Measurements from ENCODE around the gene TMEM26. TPM values are rescaled to one million over a fixed set of nuclear protein-coding genes. Genes with fewer than 3 reads are reported as not detected.

Gene TMEM26
- total RNA-seq, 1 donor from 2014 or later = not detected

DNA sequence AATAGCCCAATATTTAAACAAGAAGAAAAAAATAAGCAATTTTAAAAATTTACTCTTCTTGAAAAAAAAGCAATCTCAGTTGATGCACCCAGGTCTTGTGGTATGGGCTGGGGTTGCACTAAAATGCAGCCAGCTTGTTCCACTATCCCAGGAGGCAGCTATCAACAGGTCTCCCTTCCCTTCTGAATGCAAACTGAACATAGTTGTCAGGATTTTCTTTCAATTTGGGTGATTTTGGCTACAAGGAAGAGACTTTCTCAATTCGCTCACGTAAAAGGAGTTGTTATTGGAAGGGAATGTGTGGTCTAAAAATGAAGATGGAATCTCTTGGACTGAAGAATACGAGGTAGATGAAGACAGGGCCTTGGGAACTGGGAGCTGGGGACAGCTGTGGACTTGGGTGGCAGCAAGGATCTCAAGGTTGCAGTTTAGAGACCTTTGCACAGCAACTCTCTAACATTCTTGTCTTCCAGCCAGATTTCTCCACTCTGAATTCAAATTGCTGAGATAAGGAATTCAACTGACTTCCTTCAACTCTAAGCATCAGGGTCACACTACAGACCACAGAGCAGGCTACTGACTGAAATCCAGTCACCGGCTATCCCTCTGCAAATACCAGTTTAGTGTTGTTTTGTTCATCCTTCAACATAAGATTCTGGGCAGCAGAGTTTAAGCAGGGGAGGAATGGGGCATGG lies 3.1 kb upstream of the TMEM26 start:
- H3K27me3 ChIP-seq = no peaks in the 10 kb centered on the region
- H3K27ac ChIP-seq = no peak overlapping the region
- H3K36me3 ChIP-seq = no peaks in the 10 kb centered on the region
- no peaks in the 10 kb centered on the region for H3K9me3 ChIP-seq
- H3K4me1 ChIP-seq = peaks cover 0 to 14% of the 10 kb centered on the region in 2 donors
- intact Hi-C loops (cut with DNase I) = no loop called here
- TF ChIP-seq, protein P1, sequence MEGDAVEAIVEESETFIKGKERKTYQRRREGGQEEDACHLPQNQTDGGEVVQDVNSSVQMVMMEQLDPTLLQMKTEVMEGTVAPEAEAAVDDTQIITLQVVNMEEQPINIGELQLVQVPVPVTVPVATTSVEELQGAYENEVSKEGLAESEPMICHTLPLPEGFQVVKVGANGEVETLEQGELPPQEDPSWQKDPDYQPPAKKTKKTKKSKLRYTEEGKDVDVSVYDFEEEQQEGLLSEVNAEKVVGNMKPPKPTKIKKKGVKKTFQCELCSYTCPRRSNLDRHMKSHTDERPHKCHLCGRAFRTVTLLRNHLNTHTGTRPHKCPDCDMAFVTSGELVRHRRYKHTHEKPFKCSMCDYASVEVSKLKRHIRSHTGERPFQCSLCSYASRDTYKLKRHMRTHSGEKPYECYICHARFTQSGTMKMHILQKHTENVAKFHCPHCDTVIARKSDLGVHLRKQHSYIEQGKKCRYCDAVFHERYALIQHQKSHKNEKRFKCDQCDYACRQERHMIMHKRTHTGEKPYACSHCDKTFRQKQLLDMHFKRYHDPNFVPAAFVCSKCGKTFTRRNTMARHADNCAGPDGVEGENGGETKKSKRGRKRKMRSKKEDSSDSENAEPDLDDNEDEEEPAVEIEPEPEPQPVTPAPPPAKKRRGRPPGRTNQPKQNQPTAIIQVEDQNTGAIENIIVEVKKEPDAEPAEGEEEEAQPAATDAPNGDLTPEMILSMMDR (IDR thresholded peaks at IDR 0.05) = no peak
- H3K4me3 ChIP-seq = no peak overlapping the region
- no peak for DNase-seq (ENCODE audit: low spot score in 2 of 2)

DNA sequence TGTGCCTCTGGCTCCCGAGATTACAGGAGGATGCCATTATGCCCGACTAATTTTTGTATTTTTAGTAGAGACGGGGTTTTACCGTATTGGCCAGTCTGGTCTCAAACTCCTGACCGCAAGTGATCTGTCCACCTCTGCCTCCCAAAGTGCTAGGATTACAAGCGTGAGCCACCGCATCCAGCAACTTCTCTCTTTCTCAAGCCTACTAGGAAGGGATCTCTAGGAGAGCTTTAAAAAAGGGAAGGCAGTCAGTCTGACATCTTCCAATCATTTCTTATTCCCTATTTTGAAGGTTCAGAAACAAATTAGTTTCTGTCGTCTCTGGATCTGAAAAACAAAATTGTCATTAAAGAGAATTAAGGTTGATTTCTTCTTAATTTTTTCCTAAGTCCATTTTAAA lies 2.5 kb upstream of the TMEM26 start:
- intact Hi-C loops (cut with DNase I) = no loop called here
- H3K36me3 ChIP-seq = no peaks in the 10 kb centered on the region
- H3K4me1 ChIP-seq = peaks cover 0 to 14% of the 10 kb centered on the region in 2 donors
- no peaks in the 10 kb centered on the region for H3K9me3 ChIP-seq
- H3K27ac ChIP-seq = no peak overlapping the region
- DNase-seq (ENCODE audit: low spot score in 2 of 2) = no peak
- H3K27me3 ChIP-seq = no peaks in the 10 kb centered on the region
- no peak overlapping the region for H3K4me3 ChIP-seq
- TF ChIP-seq, protein P1 (IDR thresholded peaks at IDR 0.05) = no peak

DNA sequence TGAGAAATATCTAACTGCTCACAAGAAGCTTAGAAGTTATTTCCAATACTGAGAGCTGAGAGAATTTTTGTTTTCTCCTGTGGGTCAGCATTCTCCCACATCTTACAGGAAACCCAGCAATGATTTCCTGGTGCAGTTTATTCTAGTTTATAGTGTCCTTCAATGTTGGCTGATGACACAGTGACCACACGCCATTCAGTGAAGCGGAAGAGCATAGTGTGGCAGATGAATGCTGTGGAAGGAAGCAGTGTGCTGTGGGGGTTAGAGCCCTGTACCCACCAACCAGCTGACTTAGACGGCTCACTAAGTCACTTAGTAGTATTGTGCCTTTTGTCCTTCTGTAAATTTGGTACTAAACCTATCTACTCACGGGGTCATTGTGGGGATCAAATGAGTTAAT lies 1.4 kb upstream of the TMEM26 start:
- TF ChIP-seq, protein P1 (IDR thresholded peaks at IDR 0.05) = no peak
- Histone ChIP-seq H3K36me3 (no peaks in the 10 kb centered on the region), H3K27me3 (no peaks in the 10 kb centered on the region), H3K27ac (no peak overlapping the region), H3K4me1 (peaks cover 0 to 14% of the 10 kb centered on the region in 2 donors), H3K9me3 (no peaks in the 10 kb centered on the region), H3K4me3 (no peak overlapping the region)
- intact Hi-C loops (cut with DNase I) = no loop called here
- no peak for DNase-seq (ENCODE audit: low spot score in 2 of 2)

DNA sequence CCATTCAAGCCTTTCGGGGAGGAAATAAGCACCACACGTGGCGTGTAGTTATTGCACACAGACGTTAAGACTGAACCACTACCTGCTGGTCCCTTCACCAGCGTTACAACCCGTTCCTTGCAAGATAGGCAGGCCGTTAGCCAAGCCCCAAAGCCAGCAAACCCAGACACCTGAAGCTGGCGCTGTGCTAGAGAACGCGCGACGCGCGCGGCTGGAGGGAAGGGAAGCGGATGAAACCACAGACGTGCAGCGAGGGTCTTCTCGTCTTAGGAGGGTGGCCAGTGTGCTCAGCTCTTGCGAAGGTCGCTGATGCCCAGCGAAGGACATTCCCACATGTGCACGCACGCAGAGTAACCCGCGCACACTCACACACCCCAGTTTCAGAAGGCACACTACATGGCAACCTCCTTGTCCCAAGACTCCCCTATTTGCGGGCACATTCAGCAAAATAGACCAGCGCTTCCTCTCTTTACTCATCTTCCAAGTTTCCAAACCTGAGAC lies 980 bp downstream of the TMEM26 start:
- no peaks in the 10 kb centered on the region for H3K36me3 ChIP-seq
- DNase-seq (ENCODE audit: low spot score in 2 of 2) = no peak
- H3K4me1 ChIP-seq = peaks cover 0 to 14% of the 10 kb centered on the region in 2 donors
- TF ChIP-seq, protein P1 (IDR thresholded peaks at IDR 0.05) = no peak
- no peak overlapping the region for H3K27ac ChIP-seq
- intact Hi-C loops (cut with DNase I) = no loop called here
- H3K9me3 ChIP-seq = no peaks in the 10 kb centered on the region
- H3K27me3 ChIP-seq = no peaks in the 10 kb centered on the region
- peak overlapping the region; percentile 68 to 75 for H3K4me3 ChIP-seq

DNA sequence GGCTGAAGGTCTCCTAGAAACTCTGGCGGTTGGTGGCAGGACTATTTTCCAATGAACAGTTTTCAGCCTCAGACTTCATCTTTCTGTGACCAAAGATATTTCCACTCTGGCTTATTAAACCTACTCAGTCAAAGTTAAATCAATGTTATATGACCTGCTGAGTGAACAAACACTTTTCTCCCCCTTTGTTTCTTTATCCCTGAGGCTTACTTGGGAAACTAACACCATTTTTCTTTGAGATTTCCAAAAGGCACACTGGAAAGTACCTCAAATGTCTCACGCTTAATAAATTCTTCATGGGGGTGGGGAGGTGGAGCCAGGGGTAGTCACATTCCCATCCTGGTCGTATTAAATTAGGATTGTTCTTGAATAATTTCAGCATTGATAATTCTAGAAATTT lies 1.8 kb downstream of the TMEM26 start:
- DNase-seq (ENCODE audit: low spot score in 2 of 2) = no peak
- Histone ChIP-seq H3K27me3 (no peaks in the 10 kb centered on the region), H3K36me3 (no peaks in the 10 kb centered on the region), H3K4me1 (peaks cover 0 to 12% of the 10 kb centered on the region in 2 donors), H3K4me3 (no peak overlapping the region), H3K27ac (no peak overlapping the region), H3K9me3 (no peaks in the 10 kb centered on the region)
- TF ChIP-seq, protein P1 (IDR thresholded peaks at IDR 0.05) = no peak
- intact Hi-C loops (cut with DNase I) = no loop called here

Data from ascending aorta (tissue), 2 donors.